Activated CD4-positive, alpha-beta T cell treated with anti-CD3 and anti-CD28 coated beads, Interleukin-2, amount 10 ng/mL, durations not matched to agents 7 days and 5 days (primary cell): ENCODE measurements around the gene IL26. TPM values are rescaled to one million over a fixed set of nuclear protein-coding genes. Genes with fewer than 3 reads are reported as not detected.
A peak's percentile ranks its signal among the peaks of the same experiment; 100 is the strongest.

ENCODE experiments used
- CTCF ChIA-PET: fragments of 350-600 bp; sonication (Branson Sonifier 250); formaldehyde crosslinking; loops from one replicate; lab custom pipeline; 2021; ENCODE audit warnings: antibody characterized with exemption; lab: Charles Lee
- POLR2A ChIA-PET: fragments of 350-600 bp; sonication (Branson Sonifier 250); formaldehyde crosslinking; loops from one replicate; lab custom pipeline; 2021; ENCODE audit warnings: antibody characterized with exemption; lab: Charles Lee
- DNase-seq: peaks from one replicate; pipeline ENCODE4 v3.0.0-alpha.2; 2020
- H3K27ac Mint-ChIP-seq: one replicate; pipeline ENCODE4 v1.8.0; 2021; ENCODE audit warnings: mild to moderate bottlenecking, moderate library complexity, mixed read lengths
- H3K27me3 Mint-ChIP-seq: one replicate; pipeline ENCODE4 v1.8.0; 2021; ENCODE audit warnings: mixed read lengths
- H3K36me3 Mint-ChIP-seq: one replicate; pipeline ENCODE4 v1.8.0; 2021; ENCODE audit warnings: low read depth, mixed read lengths
- H3K4me1 Mint-ChIP-seq: one replicate; pipeline ENCODE4 v1.8.0; 2021; ENCODE audit warnings: mixed read lengths
- H3K4me3 Mint-ChIP-seq: one replicate; pipeline ENCODE4 v1.8.0; 2021; ENCODE audit warnings: mild to moderate bottlenecking, moderate library complexity, mixed read lengths
- H3K9me3 Mint-ChIP-seq: one replicate; pipeline ENCODE4 v1.8.0; 2021; ENCODE audit warnings: mixed read lengths
- total RNA-seq, 2 experiments: library from RNA; stranded (reverse); gene quantifications; one replicate each; pipeline ENCODE4 v1.2.3, GENCODE V29; 2021

The IL26 gene
- total RNA-seq, 2 experiments from 2014 or later: 0.50 to 1.00 TPM

DNA sequence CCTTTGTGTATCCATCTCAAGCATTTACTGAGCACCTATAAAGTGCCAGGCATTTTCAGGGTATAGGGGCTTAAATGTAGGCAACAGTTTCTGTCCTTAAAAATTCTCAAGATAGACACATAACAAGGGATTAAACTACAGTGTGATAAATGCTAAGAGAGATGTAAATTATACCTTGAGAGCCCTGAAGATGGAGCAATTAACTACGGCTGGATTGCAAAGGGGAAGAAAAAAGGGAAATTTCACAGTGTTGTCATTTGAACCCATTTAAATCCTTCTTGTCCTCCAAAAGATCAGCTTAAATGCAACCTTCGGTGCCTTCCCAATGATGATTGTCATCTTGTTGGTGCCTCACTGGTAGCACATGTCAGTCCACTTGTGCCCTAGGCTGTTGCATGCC, 11.5 kb upstream of the IL26 start:
- peak overlapping the region; percentile 96 for H3K27ac Mint-ChIP-seq
- peaks cover 17% of the 10 kb centered on the region for H3K36me3 Mint-ChIP-seq
- peak overlapping the region; percentile 77 for H3K4me3 Mint-ChIP-seq
- no peaks in the 10 kb centered on the region for H3K27me3 Mint-ChIP-seq
- ChIA-PET CTCF (interaction anchor here (0.6 to 1.7 kb wide), 5 partner anchors 14 to 108 kb away, joined by 3 to 7 read pairs (median 3); no protein-coding TSS in a partner anchor), POLR2A (no interaction called here)
- DNase-seq: no peak
- H3K4me1 Mint-ChIP-seq: peaks cover 64% of the 10 kb centered on the region
- H3K9me3 Mint-ChIP-seq: peaks cover 3% of the 10 kb centered on the region

DNA sequence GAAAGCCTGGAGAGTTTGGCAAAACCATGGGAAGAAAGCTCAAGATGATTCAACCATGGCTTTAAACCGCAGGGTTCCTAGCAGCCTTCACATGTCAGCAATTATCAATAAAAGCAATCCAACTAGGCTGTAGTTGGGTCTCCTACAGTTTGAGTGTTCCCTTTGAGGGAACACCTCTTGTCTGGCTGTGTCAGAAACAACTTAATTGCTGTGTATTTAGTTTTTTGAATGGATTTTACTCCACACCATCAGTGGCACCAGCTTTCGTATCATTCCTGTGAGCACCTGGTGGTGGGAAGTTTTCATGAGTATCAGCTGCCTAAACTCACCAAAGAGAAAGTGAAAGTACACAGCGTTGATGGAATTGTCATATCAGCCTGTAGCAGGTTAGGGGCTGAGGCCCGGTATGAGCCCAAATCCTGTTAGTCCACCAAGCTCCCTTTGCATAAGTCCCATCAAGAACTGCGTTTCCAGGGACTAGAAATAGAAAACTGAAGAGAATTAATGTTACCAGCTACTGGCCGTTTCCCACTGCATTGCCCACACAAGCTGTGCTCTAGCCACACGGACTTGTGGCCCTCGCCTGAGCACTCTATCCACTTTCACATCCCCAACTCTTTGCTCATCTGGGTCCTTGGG, 10.9 kb upstream of the IL26 start:
- ChIA-PET POLR2A (no interaction called here), CTCF (interaction anchor here (0.6 to 1.7 kb wide), 6 partner anchors 12 to 619 kb away, joined by 3 to 6 read pairs (median 3); no protein-coding TSS in a partner anchor)
- peaks cover 60% of the 10 kb centered on the region for H3K4me1 Mint-ChIP-seq
- DNase-seq: peak; percentile 59
- H3K9me3 Mint-ChIP-seq: peaks cover 3% of the 10 kb centered on the region
- peak overlapping the region; percentile 77 for H3K4me3 Mint-ChIP-seq
- H3K36me3 Mint-ChIP-seq: peaks cover 17% of the 10 kb centered on the region
- H3K27me3 Mint-ChIP-seq: no peaks in the 10 kb centered on the region
- H3K27ac Mint-ChIP-seq: peak overlapping the region; percentile 96

DNA sequence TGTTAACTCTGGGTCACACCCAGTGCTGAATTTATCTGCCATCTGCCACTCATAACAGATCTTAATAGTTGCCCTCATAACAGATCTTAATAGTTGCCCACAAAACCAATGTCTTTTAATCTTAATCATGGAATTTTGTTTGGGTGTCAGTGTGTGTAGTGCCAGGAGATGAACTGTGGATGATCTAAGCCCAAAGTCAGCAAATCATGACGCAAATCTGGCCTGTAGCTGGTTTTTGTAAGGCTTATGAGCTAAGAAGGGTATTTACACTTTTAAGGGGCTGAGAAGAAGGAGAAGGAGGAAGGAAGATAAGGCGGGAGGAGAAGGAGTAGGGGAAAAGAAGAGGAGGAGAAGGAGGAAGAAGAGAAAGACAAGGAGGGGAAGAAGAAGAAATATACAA, 10.0 kb upstream of the IL26 start:
- H3K9me3 Mint-ChIP-seq: peaks cover 3% of the 10 kb centered on the region
- peaks cover 12% of the 10 kb centered on the region for H3K36me3 Mint-ChIP-seq
- POLR2A ChIA-PET: interaction anchor here (0.9 kb wide), 1 partner anchor 352 kb away, joined by 3 read pairs; no protein-coding TSS in a partner anchor
- H3K27me3 Mint-ChIP-seq: no peaks in the 10 kb centered on the region
- peak overlapping the region; percentile 96 for H3K27ac Mint-ChIP-seq
- CTCF ChIA-PET: interaction anchor here (1.1 to 1.7 kb wide), 2 partner anchors 13 to 16 kb away, joined by 3 to 6 read pairs; no protein-coding TSS in a partner anchor
- no peak overlapping the region for H3K4me3 Mint-ChIP-seq
- no peak for DNase-seq
- H3K4me1 Mint-ChIP-seq: peaks cover 57% of the 10 kb centered on the region

DNA sequence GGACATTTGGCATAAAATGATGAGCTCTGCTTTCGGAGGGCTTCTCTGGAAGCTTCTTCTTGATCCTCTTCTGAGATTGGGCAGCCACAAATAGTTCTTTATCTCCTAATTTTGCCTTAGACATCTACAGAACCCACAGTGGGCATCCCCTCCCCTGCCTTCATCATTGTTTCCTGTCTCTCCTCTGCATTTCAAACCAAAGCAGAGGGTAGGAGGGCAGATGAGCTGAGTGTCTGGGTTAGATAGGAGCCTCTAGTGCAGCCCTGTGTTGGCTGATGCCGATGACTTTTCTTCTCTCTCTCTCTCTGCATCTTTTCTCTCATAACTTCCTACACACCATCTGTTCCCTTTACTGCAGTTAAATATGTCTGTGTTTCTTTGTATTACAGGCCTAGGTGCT, 8.5 kb upstream of the IL26 start:
- DNase-seq: no peak

DNA sequence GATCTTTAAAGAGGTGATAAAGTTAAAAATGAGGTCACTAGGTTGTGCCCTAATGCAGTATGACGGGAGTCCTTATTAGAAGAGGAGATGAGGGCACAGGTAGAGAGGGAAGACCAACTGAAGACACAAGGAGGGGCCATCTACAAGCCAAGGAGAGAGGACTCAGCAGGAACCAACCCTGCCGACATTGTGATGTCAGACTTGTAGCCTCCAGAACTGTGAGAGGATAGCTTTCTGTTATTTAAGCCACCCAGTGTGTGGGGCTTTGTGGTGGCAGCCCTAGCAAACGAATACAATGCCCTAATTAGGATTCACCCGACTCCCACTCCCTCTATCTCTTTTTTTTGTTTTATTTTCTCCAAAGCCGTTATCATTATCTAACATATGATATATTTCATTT, 7.9 kb upstream of the IL26 start:
- POLR2A ChIA-PET: no interaction called here
- Mint-ChIP-seq H3K27me3 (no peaks in the 10 kb centered on the region), H3K9me3 (peaks cover 3% of the 10 kb centered on the region), H3K27ac (no peak overlapping the region), H3K4me3 (no peak overlapping the region), H3K4me1 (peaks cover 48% of the 10 kb centered on the region), H3K36me3 (peaks cover 5% of the 10 kb centered on the region)
- CTCF ChIA-PET: interaction anchor here (1.2 to 2.0 kb wide), 2 partner anchors 10 to 11 kb away, joined by 3 to 9 read pairs; no protein-coding TSS in a partner anchor
- DNase-seq: no peak

More for the DNA sequence above, 8.5 kb upstream of the IL26 start:
- Mint-ChIP-seq H3K4me3 (no peak overlapping the region), H3K36me3 (peaks cover 5% of the 10 kb centered on the region), H3K27ac (no peak overlapping the region), H3K9me3 (peaks cover 3% of the 10 kb centered on the region), H3K27me3 (no peaks in the 10 kb centered on the region), H3K4me1 (peaks cover 48% of the 10 kb centered on the region)
- ChIA-PET CTCF (interaction anchor here (1.2 to 2.0 kb wide), 3 partner anchors 10 to 86 kb away, joined by 3 to 9 read pairs (median 3); no protein-coding TSS in a partner anchor), POLR2A (no interaction called here)

DNA sequence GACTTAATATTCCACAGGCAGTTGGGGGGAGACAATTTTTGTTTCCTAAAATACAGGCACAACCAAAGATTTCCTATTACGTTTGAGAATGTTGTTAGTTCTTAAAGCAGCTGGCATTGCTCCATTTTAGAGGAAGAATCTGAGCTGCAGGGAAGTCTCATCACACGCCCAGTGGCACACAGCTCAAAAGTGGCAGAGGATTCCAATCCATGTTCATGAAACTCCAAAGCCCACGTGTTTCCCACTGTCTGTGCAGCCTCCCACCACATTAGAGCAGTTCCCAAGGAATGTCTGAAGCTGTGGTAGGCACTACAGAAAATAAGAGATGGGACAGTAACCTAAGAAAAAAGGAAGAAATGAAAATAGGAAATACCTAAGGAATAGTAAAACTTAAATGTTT, 6.1 kb upstream of the IL26 start:
- peaks cover 5% of the 10 kb centered on the region for H3K36me3 Mint-ChIP-seq
- DNase-seq: no peak
- no peaks in the 10 kb centered on the region for H3K27me3 Mint-ChIP-seq
- H3K4me3 Mint-ChIP-seq: no peak overlapping the region
- CTCF ChIA-PET: interaction anchor here (0.9 to 2.0 kb wide), 9 partner anchors 9 to 249 kb away, joined by 3 to 14 read pairs (median 3); no protein-coding TSS in a partner anchor
- peaks cover 35% of the 10 kb centered on the region for H3K4me1 Mint-ChIP-seq
- POLR2A ChIA-PET: interaction anchor here (0.6 kb wide), 1 partner anchor 13 kb away, joined by 3 read pairs; no protein-coding TSS in a partner anchor
- no peak overlapping the region for H3K27ac Mint-ChIP-seq
- H3K9me3 Mint-ChIP-seq: peaks cover 3% of the 10 kb centered on the region

DNA sequence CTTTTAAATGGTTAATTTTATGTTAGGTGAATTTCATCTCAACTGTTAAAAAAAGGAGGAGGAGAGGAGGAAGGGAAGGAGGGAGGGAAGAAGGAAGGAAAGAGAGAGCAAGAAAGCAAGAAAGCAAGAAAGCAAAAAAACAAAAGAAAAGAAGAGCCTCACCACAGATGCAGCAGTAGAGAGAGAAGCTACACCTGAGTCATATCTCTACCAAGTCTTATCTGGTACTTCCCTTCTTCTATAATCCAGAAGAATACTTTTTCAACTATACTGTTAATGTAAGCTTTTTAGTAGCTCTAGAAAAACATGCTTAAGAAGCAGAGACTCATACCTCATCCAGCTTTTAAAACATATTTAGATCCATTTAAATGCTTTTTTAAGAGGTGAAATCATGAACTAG, 5.6 kb upstream of the IL26 start:
- peaks cover 1% of the 10 kb centered on the region for H3K27me3 Mint-ChIP-seq
- peaks cover 3% of the 10 kb centered on the region for H3K9me3 Mint-ChIP-seq
- ChIA-PET POLR2A (interaction anchor here (0.6 kb wide), 1 partner anchor 13 kb away, joined by 3 read pairs; no protein-coding TSS in a partner anchor), CTCF (interaction anchor here (0.9 to 2.0 kb wide), 9 partner anchors 8 to 249 kb away, joined by 3 to 14 read pairs (median 3); no protein-coding TSS in a partner anchor)
- no peak overlapping the region for H3K4me3 Mint-ChIP-seq
- peaks cover 31% of the 10 kb centered on the region for H3K4me1 Mint-ChIP-seq
- DNase-seq: no peak
- H3K36me3 Mint-ChIP-seq: peaks cover 3% of the 10 kb centered on the region
- H3K27ac Mint-ChIP-seq: no peak overlapping the region

DNA sequence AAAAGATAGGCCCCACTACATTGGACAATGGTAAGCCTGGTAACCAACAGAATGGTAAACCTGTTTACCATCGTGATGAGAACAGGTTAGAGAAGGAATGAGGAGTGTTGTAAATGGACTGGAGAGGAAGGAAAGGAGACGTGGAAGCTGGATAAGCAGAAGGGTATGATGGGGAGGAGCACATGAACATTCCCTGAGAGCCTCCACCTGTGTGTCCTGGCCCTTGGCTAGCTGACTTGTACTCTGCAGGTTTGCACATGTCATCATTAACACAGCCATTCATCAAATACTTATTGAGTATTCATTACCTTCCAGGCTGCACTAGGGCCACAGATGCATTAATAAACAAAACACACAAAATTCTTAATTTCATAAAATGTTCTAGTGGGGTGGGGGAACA, 4.3 kb upstream of the IL26 start:
- no peaks in the 10 kb centered on the region for H3K36me3 Mint-ChIP-seq
- H3K4me3 Mint-ChIP-seq: no peak overlapping the region
- CTCF ChIA-PET: no interaction called here
- DNase-seq: no peak
- H3K27me3 Mint-ChIP-seq: peaks cover 8% of the 10 kb centered on the region
- peaks cover 26% of the 10 kb centered on the region for H3K4me1 Mint-ChIP-seq
- no peak overlapping the region for H3K27ac Mint-ChIP-seq
- no peaks in the 10 kb centered on the region for H3K9me3 Mint-ChIP-seq
- POLR2A ChIA-PET: no interaction called here

DNA sequence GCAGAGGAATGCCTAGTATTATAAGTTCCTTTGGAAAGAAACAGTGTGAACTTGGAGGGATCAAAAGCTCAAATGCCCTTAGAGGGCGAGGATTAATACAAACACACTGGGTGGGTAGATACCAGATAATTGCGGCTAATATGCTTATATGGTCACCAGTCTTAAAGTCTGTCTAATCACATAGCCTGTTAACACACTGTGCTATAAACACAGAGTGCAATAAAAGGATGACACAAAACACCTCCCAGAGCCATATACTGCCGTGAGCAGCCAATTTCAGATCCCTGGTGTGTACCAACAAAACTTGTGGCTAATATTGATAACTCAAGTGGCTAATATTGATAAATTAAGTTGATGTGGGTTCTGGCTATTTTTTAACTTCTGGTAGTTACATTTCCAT, 1.7 kb upstream of the IL26 start:
- H3K9me3 Mint-ChIP-seq: no peaks in the 10 kb centered on the region
- H3K27me3 Mint-ChIP-seq: peaks cover 8% of the 10 kb centered on the region
- H3K36me3 Mint-ChIP-seq: no peaks in the 10 kb centered on the region
- H3K4me3 Mint-ChIP-seq: no peak overlapping the region
- H3K27ac Mint-ChIP-seq: no peak overlapping the region
- no peak for DNase-seq
- ChIA-PET POLR2A (no interaction called here), CTCF (no interaction called here)
- H3K4me1 Mint-ChIP-seq: peaks cover 25% of the 10 kb centered on the region

DNA sequence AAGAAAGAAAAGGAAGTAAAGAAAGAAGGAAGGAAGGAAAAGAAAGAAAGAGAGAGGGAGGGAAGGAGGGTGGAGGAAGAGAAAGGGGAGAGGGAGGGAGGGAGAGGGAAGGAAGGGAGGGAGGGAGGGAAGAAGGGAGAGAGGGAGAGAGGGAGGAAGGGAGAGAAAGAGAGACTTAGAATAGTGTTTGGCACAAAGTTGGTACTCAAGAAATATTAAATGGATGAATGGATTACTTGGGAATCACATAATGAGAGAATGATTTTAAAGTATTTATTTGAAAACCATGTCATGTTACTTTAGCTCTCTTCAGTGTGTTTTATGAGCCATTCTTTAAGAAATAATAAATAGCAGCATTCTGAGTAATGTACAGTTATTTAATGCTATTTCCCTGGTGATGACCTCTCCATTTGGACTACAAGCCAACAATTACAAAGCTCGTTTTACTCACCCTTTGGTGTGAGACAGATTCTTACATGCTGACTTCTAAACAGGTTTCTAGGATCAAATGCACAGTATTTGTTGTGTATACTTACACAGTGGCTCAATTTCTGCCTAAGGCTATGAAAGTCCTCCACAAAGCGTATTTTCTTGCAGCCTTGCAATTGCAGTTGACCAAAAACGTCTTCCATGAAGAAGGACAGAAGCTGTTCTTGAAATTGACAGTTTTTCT, 861 bp downstream of the IL26 start:
- POLR2A ChIA-PET: no interaction called here
- H3K4me1 Mint-ChIP-seq: peaks cover 15% of the 10 kb centered on the region
- DNase-seq: no peak
- no peak overlapping the region for H3K4me3 Mint-ChIP-seq
- CTCF ChIA-PET: interaction anchor here (1.1 to 3.2 kb wide), 7 partner anchors 9 to 111 kb away, joined by 3 to 12 read pairs (median 3); no protein-coding TSS in a partner anchor
- H3K9me3 Mint-ChIP-seq: no peaks in the 10 kb centered on the region
- no peak overlapping the region for H3K27ac Mint-ChIP-seq
- peaks cover 8% of the 10 kb centered on the region for H3K27me3 Mint-ChIP-seq
- H3K36me3 Mint-ChIP-seq: no peaks in the 10 kb centered on the region

DNA sequence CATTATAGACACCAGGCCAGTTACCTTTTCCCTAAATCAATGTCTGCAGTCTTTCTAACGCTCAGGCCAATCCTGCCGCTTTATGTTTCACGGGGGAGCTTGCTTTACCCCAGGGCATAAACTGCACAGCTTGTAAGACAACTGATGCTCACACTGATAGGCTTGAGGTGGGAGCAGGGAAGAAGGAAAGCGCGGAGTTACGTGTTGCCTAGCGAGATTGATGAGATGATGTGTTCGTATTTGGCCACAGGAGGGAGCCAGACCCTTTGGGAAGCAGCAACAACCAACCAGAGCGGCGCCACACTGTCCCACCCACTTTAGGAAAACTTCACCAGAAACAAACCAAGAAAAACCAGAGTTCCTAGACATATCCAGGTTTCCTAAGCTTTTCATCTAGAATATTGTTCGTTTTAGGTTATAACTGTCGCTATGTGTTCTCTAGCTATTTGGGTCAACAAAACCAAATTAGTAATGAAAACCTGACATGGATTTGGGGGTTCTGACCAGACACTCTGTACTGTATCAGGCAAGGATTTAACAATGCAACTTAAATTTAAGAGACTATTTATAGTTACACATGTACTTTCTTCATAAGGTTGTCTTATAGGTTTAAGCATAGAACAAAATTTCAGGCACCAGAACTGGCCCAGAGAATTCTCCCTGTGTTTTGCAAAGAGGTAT, 2.4 kb downstream of the IL26 start:
- CTCF ChIA-PET: interaction anchor here (0.6 to 3.2 kb wide), 19 partner anchors 9 to 258 kb away, joined by 3 to 14 read pairs (median 5); no protein-coding TSS in a partner anchor
- Mint-ChIP-seq H3K9me3 (no peaks in the 10 kb centered on the region), H3K27me3 (peaks cover 13% of the 10 kb centered on the region), H3K4me1 (peaks cover 15% of the 10 kb centered on the region), H3K4me3 (no peak overlapping the region), H3K36me3 (no peaks in the 10 kb centered on the region), H3K27ac (no peak overlapping the region)
- DNase-seq: peak; percentile 76
- POLR2A ChIA-PET: no interaction called here

DNA sequence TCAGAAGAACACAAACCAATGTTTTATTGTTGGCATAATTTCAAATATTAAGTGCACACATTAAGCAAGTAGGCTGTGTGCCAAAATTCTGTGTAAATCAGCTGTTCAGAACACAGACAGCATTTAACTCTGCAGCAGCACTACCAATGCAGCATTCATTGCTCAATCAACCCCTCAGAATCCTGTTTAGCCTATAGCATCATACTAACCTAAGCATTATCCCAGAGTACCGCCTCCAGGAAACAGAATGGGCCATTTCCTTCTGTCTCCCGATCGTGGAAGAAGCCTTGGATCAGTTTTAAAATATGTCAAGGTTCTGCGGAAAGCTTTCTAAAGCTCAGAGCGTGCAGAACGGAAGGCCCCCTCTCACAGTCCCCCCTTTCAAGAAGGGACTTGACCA, 3.3 kb downstream of the IL26 start:
- POLR2A ChIA-PET: no interaction called here
- no peaks in the 10 kb centered on the region for H3K9me3 Mint-ChIP-seq
- no peaks in the 10 kb centered on the region for H3K36me3 Mint-ChIP-seq
- CTCF ChIA-PET: interaction anchor here (0.7 to 3.2 kb wide), 13 partner anchors 9 to 191 kb away, joined by 3 to 14 read pairs (median 7); no protein-coding TSS in a partner anchor
- no peak overlapping the region for H3K4me3 Mint-ChIP-seq
- no peak for DNase-seq
- peaks cover 19% of the 10 kb centered on the region for H3K27me3 Mint-ChIP-seq
- no peak overlapping the region for H3K27ac Mint-ChIP-seq
- peaks cover 15% of the 10 kb centered on the region for H3K4me1 Mint-ChIP-seq
